ENCODE measurements around the gene SERPINH1. TPM values are rescaled to one million over a fixed set of nuclear protein-coding genes. Genes with fewer than 3 reads are reported as not detected.

Gene SERPINH1
- total and polyA plus RNA-seq, 2 of the 13 experiments (the other 11 are each of a cell fraction or from before 2014, with no cell fraction given) = 83.6 to 83.8 TPM

- TF ChIP-seq HNRNPL (IDR thresholded peaks at IDR 0.05; ENCODE audit: low read depth, low read length) = no peak
- peak; percentile 79 for TF ChIP-seq PHF20 (CRISPR knock-in tag; IDR thresholded peaks at IDR 0.05)
- no peak for TF ChIP-seq PAXIP1 (CRISPR knock-in tag; conservative IDR thresholded peaks at IDR 0.05)
- TF ChIP-seq CEBPG (CRISPR knock-in tag; IDR thresholded peaks at IDR 0.05) = 0 out of 2 replicates have a peak, but pooled peaks have one; percentile 6
- TF ChIP-seq MTA3 (CRISPR knock-in tag; IDR thresholded peaks at IDR 0.05) = no peak
- peak; percentile 49; the same call in 1 of the 2 replicates for TF ChIP-seq TARDBP (CRISPR knock-in tag; IDR thresholded peaks at IDR 0.05)
- TF ChIP-seq RBM22 (optimal IDR thresholded peaks at IDR 0.05; ENCODE audit: low read length) = no peak
- no peak for TF ChIP-seq ZNF256 (CRISPR knock-in tag; conservative IDR thresholded peaks at IDR 0.05)
- no peak for TF ChIP-seq ZBTB3 (CRISPR knock-in tag; IDR thresholded peaks at IDR 0.05; ENCODE audit: borderline replicate concordance, low read depth)
- no peak for TF ChIP-seq ZNF138 (CRISPR knock-in tag; IDR thresholded peaks at IDR 0.05; ENCODE audit: low read depth)
- TF ChIP-seq ZNF672 (CRISPR knock-in tag; IDR thresholded peaks at IDR 0.05) = no peak
- no peak for TF ChIP-seq MAFF (IDR thresholded peaks at IDR 0.05; ENCODE audit: low read depth, low read length)
- TF ChIP-seq ZNF766 (CRISPR knock-in tag; IDR thresholded peaks at IDR 0.05; ENCODE audit: borderline replicate concordance) = 0 out of 2 replicates have a peak, but pooled peaks have one; percentile 33
- TF ChIP-seq CENPX (CRISPR knock-in tag; IDR thresholded peaks at IDR 0.05) = no peak
- TF ChIP-seq NR0B2 (CRISPR knock-in tag; IDR thresholded peaks at IDR 0.05) = peak; percentile 76; the same call in 1 of the 2 replicates
- TF ChIP-seq ATRX (CRISPR knock-in tag; IDR thresholded peaks at IDR 0.05; ENCODE audit: borderline replicate concordance) = no peak
- 0 out of 2 replicates have a peak, but pooled peaks have one; percentile 56 for TF ChIP-seq MXD1 (CRISPR knock-in tag; IDR thresholded peaks at IDR 0.05)
- TF ChIP-seq DR1 (CRISPR knock-in tag; IDR thresholded peaks at IDR 0.05) = no peak
- no peak for TF ChIP-seq NRL (CRISPR knock-in tag; IDR thresholded peaks at IDR 0.05; ENCODE audit: borderline replicate concordance)
- no peak for TF ChIP-seq SMYD3 (CRISPR knock-in tag; IDR thresholded peaks at IDR 0.05)
- TF ChIP-seq MED8 (CRISPR knock-in tag; IDR thresholded peaks at IDR 0.05; ENCODE audit: insufficient replicate concordance) = peak; percentile 19
- TF ChIP-seq ZNF33B (CRISPR knock-in tag; IDR thresholded peaks at IDR 0.05) = no peak
- peak; percentile 45; the same call in 1 of the 2 replicates for TF ChIP-seq TFDP1 (CRISPR knock-in tag; IDR thresholded peaks at IDR 0.05; ENCODE audit: borderline replicate concordance)
- no peak for TF ChIP-seq HNRNPUL1 (IDR thresholded peaks at IDR 0.05; ENCODE audit: low read depth, low read length)
- no peak for TF ChIP-seq KLF11 (CRISPR knock-in tag; IDR thresholded peaks at IDR 0.05)
- no peak for TF ChIP-seq STAG1 (CRISPR knock-in tag; IDR thresholded peaks at IDR 0.05)
These were observed at the start of gene SERPINH1 (continued) for GRCh38 chr11:75562048-75562835.

Measured in HepG2 (cell line).